H9 (cell line): ENCODE data around the gene DNAJC7. TPM values are rescaled to one million over a fixed set of nuclear protein-coding genes. Genes with fewer than 3 reads are reported as not detected.

Experiments
- DNase-seq: peaks from one replicate; pipeline ENCODE4 v3.0.0-alpha.2; 2017
- H2AFZ ChIP-seq: one replicate; pipeline ENCODE4 v1.6.1; 2013; ENCODE audit warnings: mild to moderate bottlenecking, low read length, control low read depth, moderate library complexity
- H2AK5ac ChIP-seq: 2 replicates; pipeline ENCODE4 v1.6.1; 2013; ENCODE audit warnings: low read length, control low read depth, mixed read lengths; ENCODE audit not compliant: insufficient read length
- H2BK120ac ChIP-seq: one replicate; pipeline ENCODE4 v1.6.1; 2013; ENCODE audit warnings: low read depth, mild to moderate bottlenecking, low read length, control low read depth, inconsistent platforms; ENCODE audit not compliant: poor library complexity, severe bottlenecking
- H2BK12ac ChIP-seq: 2 replicates; pipeline ENCODE4 v1.6.1; 2013; ENCODE audit warnings: low read length, control low read depth, mixed read lengths, low read depth; ENCODE audit not compliant: insufficient read length
- H2BK15ac ChIP-seq: 2 replicates; pipeline ENCODE4 v1.6.1; 2013; ENCODE audit warnings: low read depth, low read length, control low read depth
- H2BK20ac ChIP-seq: one replicate; pipeline ENCODE4 v1.6.1; 2013; ENCODE audit warnings: low read depth, mild to moderate bottlenecking, low read length, control low read depth, inconsistent platforms; ENCODE audit not compliant: poor library complexity, severe bottlenecking
- H2BK5ac ChIP-seq: 2 replicates; pipeline ENCODE4 v1.6.1; 2013; ENCODE audit warnings: low read length, control low read depth, mixed read lengths; ENCODE audit not compliant: insufficient read length
- H3K14ac ChIP-seq: 2 replicates; pipeline ENCODE4 v1.6.1; 2013; ENCODE audit warnings: low read length, control low read depth; ENCODE audit not compliant: insufficient read depth
- H3K18ac ChIP-seq: 2 replicates; pipeline ENCODE4 v1.6.1; 2013; ENCODE audit warnings: low read depth, mild to moderate bottlenecking, mixed read lengths, low read length, control low read depth; ENCODE audit not compliant: insufficient read length
- H3K23ac ChIP-seq: 2 replicates; pipeline ENCODE4 v1.6.1; 2013; ENCODE audit warnings: low read length, control low read depth, mixed read lengths, low read depth; ENCODE audit not compliant: insufficient read length
- H3K23me2 ChIP-seq: 2 replicates; pipeline ENCODE4 v1.6.1; 2013; ENCODE audit warnings: low read depth, mild to moderate bottlenecking, mixed read lengths, low read length, control low read depth; ENCODE audit not compliant: insufficient read length, poor library complexity, severe bottlenecking
- H3K27ac ChIP-seq: 2 replicates; pipeline ENCODE4 v1.5.1; 2013; ENCODE audit warnings: low read length, control low read depth, mixed read lengths, low read depth; ENCODE audit not compliant: insufficient read length
- H3K27me3 ChIP-seq: 2 replicates; pipeline ENCODE4 v1.6.1; 2013; ENCODE audit warnings: low read length, control low read depth, inconsistent platforms; ENCODE audit not compliant: insufficient read depth
- H3K4ac ChIP-seq: 2 replicates; pipeline ENCODE4 v1.6.1; 2013; ENCODE audit warnings: low read depth, mild to moderate bottlenecking, control low read depth, inconsistent platforms, low read length, moderate library complexity
- H3K4me1 ChIP-seq: 2 replicates; pipeline ENCODE4 v1.6.1; 2013; ENCODE audit warnings: low read length, control low read depth, inconsistent platforms; ENCODE audit not compliant: insufficient read depth
- H3K4me2 ChIP-seq: 2 replicates; pipeline ENCODE4 v1.6.1; 2013; ENCODE audit warnings: low read length, control low read depth, mixed read lengths; ENCODE audit not compliant: insufficient read length, insufficient read depth
- H3K56ac ChIP-seq: 2 replicates; pipeline ENCODE4 v1.6.1; 2013; ENCODE audit warnings: low read depth, mild to moderate bottlenecking, mixed read lengths, low read length, control low read depth; ENCODE audit not compliant: insufficient read length
- H3K79me1 ChIP-seq: 2 replicates; pipeline ENCODE4 v1.6.1; 2013; ENCODE audit warnings: low read depth, mild to moderate bottlenecking, moderate library complexity, low read length, control low read depth, inconsistent platforms; ENCODE audit not compliant: insufficient read depth, poor library complexity, severe bottlenecking
- H3K79me2 ChIP-seq: 2 replicates; pipeline ENCODE4 v1.6.1; 2013; ENCODE audit warnings: low read length, control low read depth, inconsistent platforms; ENCODE audit not compliant: insufficient read depth
- H3K9ac ChIP-seq: 2 replicates; pipeline ENCODE4 v1.6.1; 2013; ENCODE audit warnings: low read length, control low read depth, mixed read lengths; ENCODE audit not compliant: insufficient read length; ENCODE audit errors: extremely low read depth
- H3K9me3 ChIP-seq: one replicate; pipeline ENCODE4 v1.6.1; 2013; ENCODE audit warnings: low read depth, low read length, inconsistent platforms; ENCODE audit not compliant: control insufficient read depth
- H3T11ph ChIP-seq: one replicate; pipeline ENCODE4 v1.6.1; 2013; ENCODE audit warnings: mild to moderate bottlenecking, low read length, control low read depth, inconsistent platforms
- H4K20me1 ChIP-seq: one replicate; pipeline ENCODE4 v1.6.1; 2013; ENCODE audit not compliant: control insufficient read depth, insufficient read length, insufficient read depth
- H4K5ac ChIP-seq: 2 replicates; pipeline ENCODE4 v1.6.1; 2013; ENCODE audit warnings: low read depth, mild to moderate bottlenecking, mixed read lengths, low read length, control low read depth; ENCODE audit not compliant: insufficient read length
- H4K8ac ChIP-seq: replicated peaks from 2 replicates; pipeline ENCODE4 v1.6.1; 2013; ENCODE audit warnings: low read length, control low read depth, mixed read lengths, low read depth; ENCODE audit not compliant: insufficient read length
- H4K91ac ChIP-seq: 2 replicates; pipeline ENCODE4 v1.6.1; 2013; ENCODE audit warnings: low read depth, mild to moderate bottlenecking, moderate library complexity, mixed read lengths, low read length, control low read depth; ENCODE audit not compliant: insufficient read length
- H3K27ac Mint-ChIP-seq, 3 experiments: 2 replicates in 2 of 3; 3 replicates in 1 of 3; pipeline ENCODE4 v1.8.0; 2020 to 2021; ENCODE audit warnings: mixed read lengths in 3 of 3, mild to moderate bottlenecking in 1 of 3, moderate library complexity in 1 of 3
- H3K27me3 Mint-ChIP-seq: 2 replicates; pipeline ENCODE4 v1.8.0; 2021; ENCODE audit warnings: low read depth, mild to moderate bottlenecking, moderate library complexity, mixed read lengths
- H3K36me3 Mint-ChIP-seq, 3 experiments: 2 replicates in 2 of 3; 3 replicates in 1 of 3; pipeline ENCODE4 v1.8.0; 2020 to 2021; ENCODE audit warnings: low read depth in 3 of 3, mixed read lengths in 3 of 3; ENCODE audit not compliant: insufficient read depth in 1 of 3
- H3K4me1 Mint-ChIP-seq, 2 experiments: 2 replicates each; pipeline ENCODE4 v1.8.0; 2020; ENCODE audit warnings: mixed read lengths in 2 of 2
- H3K4me3 Mint-ChIP-seq, 2 experiments: 2 replicates in 1 of 2; 3 replicates in 1 of 2; pipeline ENCODE4 v1.8.0; 2020 to 2021; ENCODE audit warnings: mild to moderate bottlenecking in 2 of 2, mixed read lengths in 2 of 2, moderate library complexity in 1 of 2
- H3K9me3 Mint-ChIP-seq, 2 experiments: 2 replicates in 1 of 2; 3 replicates in 1 of 2; pipeline ENCODE4 v1.8.0; 2020; ENCODE audit warnings: mild to moderate bottlenecking in 2 of 2, mixed read lengths in 2 of 2, moderate library complexity in 1 of 2
- CTCF ChIP-seq: fragments of 200-600 bp; sonication (generic); conservative IDR thresholded peaks from 3 replicates; pipeline ENCODE4 v1.8.0; 2021; ENCODE audit warnings: antibody characterized with exemption, mild to moderate bottlenecking
- WGBS: extraction: QIAGEN DNeasy Blood & Tissue Kit; methylation state at CpG from one replicate; pipeline ENCODE4 v1.1.7; 2013; ENCODE audit warnings: missing lambda C conversion rate, low lambda C conversion rate, mixed read lengths; ENCODE audit not compliant: insufficient read length; ENCODE audit errors: extremely low coverage; 5-methylcytosine and 5-hydroxymethylcytosine counted together
- total RNA-seq: library from RNA; stranded (reverse); gene quantifications from 2 replicates; pipeline ENCODE4 v1.2.1, GENCODE V29; 2021

The DNAJC7 gene
- total RNA-seq, 1 experiment from 2014 or later: 141 TPM

DNA sequence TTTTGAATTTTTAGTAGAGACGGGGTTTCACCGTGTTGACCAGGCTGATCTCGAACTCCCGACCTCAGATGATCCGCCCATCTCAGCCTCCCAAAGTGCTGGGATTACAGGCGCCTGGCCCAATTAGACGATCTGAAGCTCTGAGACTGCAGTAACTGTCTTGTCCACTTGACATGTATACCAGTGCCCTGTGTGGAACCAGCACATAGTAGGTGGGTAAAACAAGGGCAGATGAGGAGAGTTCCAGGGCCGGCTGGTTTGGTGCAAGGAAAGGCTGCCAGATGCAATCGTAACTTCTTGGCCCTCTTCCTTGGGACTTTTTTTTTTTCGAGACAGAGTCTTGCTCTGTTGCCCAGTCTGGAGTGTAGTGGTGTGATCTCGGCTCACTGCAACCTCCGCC is 30.1 kb upstream of the DNAJC7 start:
- H2BK15ac ChIP-seq: no peak overlapping the region
- no peak overlapping the region for H3K9ac ChIP-seq
- H3K9me3 ChIP-seq: no peaks in the 10 kb centered on the region
- no peak overlapping the region for H3T11ph ChIP-seq
- no peak overlapping the region for H3K27ac ChIP-seq
- H3K4ac ChIP-seq: no peak overlapping the region
- Mint-ChIP-seq H3K36me3 (no peaks in the 10 kb centered on the region; a peak in 1 of 7 replicates), H3K27me3 (peaks cover 22% of the 10 kb centered on the region), H3K27ac (no peak overlapping the region), H3K4me1 (peaks cover 24 to 30% of the 10 kb centered on the region in 2 experiments), H3K9me3 (no peaks in the 10 kb centered on the region), H3K4me3 (no peak overlapping the region)
- peaks cover 9% of the 10 kb centered on the region for H3K23me2 ChIP-seq
- no peak overlapping the region for H3K23ac ChIP-seq
- H3K14ac ChIP-seq: no peak overlapping the region
- no peak overlapping the region for H3K56ac ChIP-seq
- no peaks in the 10 kb centered on the region for H3K27me3 ChIP-seq
- H4K91ac ChIP-seq: no peak overlapping the region
- H4K8ac ChIP-seq: no peak overlapping the region
- H2BK120ac ChIP-seq: no peak overlapping the region
- no peaks in the 10 kb centered on the region for H3K79me1 ChIP-seq
- peaks cover 7% of the 10 kb centered on the region; the same call in 1 of the 2 replicates for H3K4me1 ChIP-seq
- no peak overlapping the region for H3K4me2 ChIP-seq
- no peak overlapping the region for H4K5ac ChIP-seq
- no peak overlapping the region for H3K18ac ChIP-seq
- H2BK20ac ChIP-seq: no peak overlapping the region
- no CpG with 5 or more reads among the region's 12 CpGs for WGBS
- no peak overlapping the region for H2AK5ac ChIP-seq
- H4K20me1 ChIP-seq: no peaks in the 10 kb centered on the region
- no peak for TF ChIP-seq CTCF
- DNase-seq: no peak
- no peak overlapping the region for H2BK5ac ChIP-seq
- H2BK12ac ChIP-seq: no peak overlapping the region
- no peak overlapping the region for H2AFZ ChIP-seq
- no peaks in the 10 kb centered on the region for H3K79me2 ChIP-seq
